HepG2 (cell line): ENCODE results near the gene HOXC11. TPM values are rescaled to one million over a fixed set of nuclear protein-coding genes. Genes with fewer than 3 reads are reported as not detected.

Experiments
- ATAC-seq: fragments of 200-7000 bp; cut with Tn5 transposase; 3 replicates; pipeline ENCODE4 v1.9.1; 2020; ENCODE audit warnings: mild to moderate bottlenecking, moderate library complexity
- Bru-seq: library from RNA; stranded (reverse); fragments of 400-500 nt; gene quantifications from one replicate; lab custom pipeline; 2021; lab: Mats Ljungman, UMichigan
- BruChase-seq, 2 experiments: library from RNA; stranded (reverse); fragments of 400-500 nt; gene quantifications; one replicate each; lab custom pipeline; 2021; lab: Mats Ljungman, UMichigan
- BruUV-seq: library from RNA; stranded (reverse); fragments of 400-500 nt; replicated peaks from 2 replicates; lab custom pipeline; 2021; lab: Mats Ljungman, UMichigan
- CTCF ChIA-PET: fragments of 300-600 bp; formaldehyde crosslinking; extraction: SDS; loops from one replicate; lab custom pipeline; 2021; ENCODE audit warnings: low total read pairs, inconsistent platforms, low intra/inter-chr PET ratio; lab: Yijun Ruan, JAX
- POLR2A ChIA-PET: fragments of 350-600 bp; sonication (Branson Sonifier 250); formaldehyde crosslinking; loops from one replicate; lab custom pipeline; 2020; ENCODE audit warnings: antibody characterized with exemption, inconsistent platforms; lab: Yijun Ruan, JAX
- DNase-seq: peaks from one replicate; pipeline ENCODE4 v3.0.0-alpha.2; 2015; ENCODE audit warnings: low spot score
- FAIRE-seq: peaks from 3 replicates; lab custom pipeline; 2011; peaks lifted over from hg19 to GRCh38; lab: Jason Lieb, UNC
- H2AFZ ChIP-seq: one replicate; pipeline ENCODE4 v1.6.1; 2011; ENCODE audit warnings: low read length, inconsistent platforms
- H3K27ac ChIP-seq: fragments of 300-600 bp; 3 replicates; pipeline ENCODE4 v1.8.0; 2011; ENCODE audit warnings: mixed run types, mild to moderate bottlenecking, mixed read lengths, low read length, inconsistent platforms; ENCODE audit not compliant: insufficient read depth; ENCODE audit errors: extremely low read length
- H3K27me3 ChIP-seq, 2 experiments: fragments of 200-600 bp in 1 of 2; 2 replicates in 1 of 2; 3 replicates in 1 of 2; pipeline versions ENCODE4 v1.6.0 to v1.8.0; 2011; ENCODE audit warnings: low read length in 2 of 2, mild to moderate bottlenecking in 2 of 2, moderate library complexity in 2 of 2, inconsistent platforms in 1 of 2; ENCODE audit not compliant: insufficient read depth in 2 of 2, control insufficient read depth in 1 of 2
- H3K36me3 ChIP-seq, 2 experiments: fragments of 200-600 bp in 1 of 2; replicated peaks in 1 of 2; 2 replicates in 1 of 2; 3 replicates in 1 of 2; pipeline versions ENCODE4 v1.5.1 to v1.8.0; 2011; ENCODE audit warnings: low read length in 2 of 2, inconsistent platforms in 1 of 2; ENCODE audit not compliant: insufficient read depth in 2 of 2, control insufficient read depth in 1 of 2
- H3K4me1 ChIP-seq: 2 replicates; pipeline ENCODE4 v1.5.1; 2012; ENCODE audit warnings: low read length, inconsistent platforms; ENCODE audit not compliant: insufficient read depth
- H3K4me2 ChIP-seq: 2 replicates; pipeline ENCODE4 v1.6.0; 2011; ENCODE audit warnings: low read depth, low read length, inconsistent platforms
- H3K4me3 ChIP-seq, 3 experiments: fragments of 200-600 bp in 1 of 3; sonication (generic), shearing (Covaris generic) in 1 of 3; replicated peaks in 1 of 3; 2 replicates each; pipeline ENCODE4 v1.5.1; 2011 to 2016; ENCODE audit warnings: low read length in 3 of 3, inconsistent platforms in 2 of 3, low read depth in 2 of 3, mild to moderate bottlenecking in 2 of 3, control low read depth in 1 of 3, mixed read lengths in 1 of 3; ENCODE audit not compliant: insufficient read depth in 1 of 3
- H3K79me2 ChIP-seq: one replicate; pipeline ENCODE4 v1.6.1; 2011; ENCODE audit warnings: low read length, inconsistent platforms; ENCODE audit not compliant: insufficient read depth
- H3K9ac ChIP-seq: 2 replicates; pipeline ENCODE4 v1.6.0; 2011; ENCODE audit warnings: mild to moderate bottlenecking, low read depth, low read length, inconsistent platforms; ENCODE audit not compliant: insufficient read depth
- H3K9me3 ChIP-seq: 2 replicates; pipeline ENCODE4 v1.5.1; 2012; ENCODE audit warnings: mild to moderate bottlenecking, low read length
- H4K20me1 ChIP-seq: 2 replicates; pipeline ENCODE4 v1.6.0; 2011; ENCODE audit warnings: inconsistent platforms, mild to moderate bottlenecking, low read length, moderate library complexity; ENCODE audit not compliant: insufficient read depth
- ZNF576 ChIP-seq: sonication (generic); formaldehyde crosslinking; IDR thresholded peaks from 2 replicates; pipeline ENCODE4 v1.4.0; 2020; ENCODE audit warnings: mild to moderate bottlenecking, missing genetic modification reagents
- WGBS: methylation state at CpG from one replicate; pipeline ENCODE4 v1.1.6; 2017; ENCODE audit warnings: low lambda C conversion rate; 5-methylcytosine and 5-hydroxymethylcytosine counted together
- in situ Hi-C: cut with HindIII; loops from 2 replicates; pipeline ENCODE4 v1.10.0; 2017; ENCODE audit warnings: low pct_unique_long_range_greater_than_20kb; ENCODE audit not compliant: extremely low pct_ligation_motif_present
- intact Hi-C: fragments of 100-400 bp; cut with micrococcal nuclease; formaldehyde crosslinking; loops from one replicate; pipeline ENCODE4 v1.10.0; 2022; ENCODE audit not compliant: unreplicated experiment
- long read RNA-seq, 2 experiments: library from RNA in 1 of 2; library from polyadenylated mRNA in 1 of 2; stranded (forward) in 1 of 2; unstranded in 1 of 2; transcript quantifications; one replicate each; pipeline ENCODE4 v2.0.0, GENCODE V29; 2019 to 2022
- polyA minus RNA-seq, 3 experiments: library from RNA; depleted of rRNA, polyadenylated mRNA; stranded (reverse); fragments of >200 nt; gene quantifications; 2 replicates each; pipeline ENCODE4 v1.2.3, GENCODE V29; 2011; ENCODE audit warnings: low replicate concordance in 1 of 3
- polyA plus RNA-seq, 8 experiments: library from polyadenylated mRNA; depleted of rRNA in 3 of 8; stranded (reverse) in 7 of 8; unstranded in 1 of 8; fragments of >200 nt; fragmentation: Illumina TruSeq in 4 of 8; extraction: Trizol in 4 of 8; gene quantifications; 2 replicates each; pipeline versions ENCODE4 v1.2.1 to v1.2.3, GENCODE V29; 2011 to 2016; ENCODE audit warnings: low read depth in 4 of 8, missing spikeins in 1 of 8, mixed read lengths in 1 of 8; ENCODE audit not compliant: insufficient read depth in 1 of 8
- total RNA-seq, 5 experiments: library from RNA; depleted of rRNA; stranded (reverse); fragments of >200 nt; fragmentation: Illumina TruSeq; extraction: Trizol; gene quantifications; 2 replicates each; pipeline ENCODE4 v1.2.3, GENCODE V29; 2016; ENCODE audit warnings: low read depth in 1 of 5

The HOXC11 gene
- total RNA-seq (2016; rRNA removed; fragmentation: Illumina TruSeq; extraction: Trizol) (not detected in 2 replicates), polyA plus RNA-seq (2011; rRNA removed) (not detected in 2 replicates), polyA minus RNA-seq (2011; rRNA and poly(A)+ RNA removed; ENCODE audit: low replicate concordance) (8.8 TPM in 1 of 2 replicates, not detected in the other), Bru-seq, nascent RNA (not detected), BruChase-seq, experiment 1, labeled RNA remaining after a 6-hour chase (percentile 19 among the genes with signal in this experiment), BruChase-seq, experiment 2, labeled RNA remaining after a 2-hour chase (not detected)
- not detected in 2 replicates for total RNA-seq (2016; cell fraction: cytosol; rRNA removed; fragmentation: Illumina TruSeq; extraction: Trizol; ENCODE audit: low read depth)
- not detected in 2 replicates for total RNA-seq (2016; cell fraction: insoluble cytoplasmic fraction; rRNA removed; fragmentation: Illumina TruSeq; extraction: Trizol)
- total RNA-seq (2016; cell fraction: membrane; rRNA removed; fragmentation: Illumina TruSeq; extraction: Trizol): not detected in 2 replicates
- total RNA-seq (2016; cell fraction: nucleus; rRNA removed; fragmentation: Illumina TruSeq; extraction: Trizol): not detected in 2 replicates
- polyA plus RNA-seq (2011; cell fraction: cytosol; rRNA removed): not detected in 2 replicates
- not detected in 2 replicates for polyA plus RNA-seq (2011; cell fraction: nucleus; rRNA removed)
- not detected in 2 replicates for polyA plus RNA-seq (2012)
- polyA plus RNA-seq (2016; cell fraction: cytosol; fragmentation: Illumina TruSeq; extraction: Trizol; ENCODE audit: low read depth): not detected in 2 replicates
- not detected in 2 replicates for polyA plus RNA-seq (2016; cell fraction: insoluble cytoplasmic fraction; fragmentation: Illumina TruSeq; extraction: Trizol; ENCODE audit: low read depth)
- polyA plus RNA-seq (2016; cell fraction: membrane; fragmentation: Illumina TruSeq; extraction: Trizol; ENCODE audit: low read depth): not detected in 2 replicates
- not detected in 2 replicates for polyA plus RNA-seq (2016; cell fraction: nucleus; fragmentation: Illumina TruSeq; extraction: Trizol; ENCODE audit: insufficient read depth, low read depth)
- 0.30 TPM in 1 of 2 replicates, not detected in the other for polyA minus RNA-seq (2011; cell fraction: cytosol; rRNA and poly(A)+ RNA removed)
- polyA minus RNA-seq (2011; cell fraction: nucleus; rRNA and poly(A)+ RNA removed): 0.13 TPM in 1 of 2 replicates, not detected in the other
- long read RNA-seq, experiment 1: 0 reads
- long read RNA-seq, experiment 2: 0 reads

- Histone ChIP-seq H3K9ac (no peak within 1 kb of the TSS), H3K36me3 (no peaks in the 10 kb centered on the region), H3K4me1 (peaks cover 19% of the 10 kb centered on the region), H3K27me3 (peaks cover 14 to 95% of the 10 kb centered on the region in 2 experiments), H3K27ac (no peak within 1 kb of the TSS), H3K4me2 (peak within 1 kb of the TSS; percentile 70; the same call in 1 of the 2 replicates), H3K4me3 (peak within 1 kb of the TSS in 1 of 3 experiments; percentile 28; a peak in 1 of 6 replicates), H4K20me1 (no peaks in the 10 kb centered on the region), H2AFZ (no peak within 1 kb of the TSS), H3K9me3 (no peaks in the 10 kb centered on the region), H3K79me2 (no peaks in the 10 kb centered on the region)
- no peak for DNase-seq
- intact Hi-C loops: no loop called here
- in situ Hi-C loops: no loop called here
- 46% methylated on average over 21 of the region's 21 CpGs for WGBS
- ChIA-PET POLR2A (no interaction called here), CTCF (no interaction called here)
- BruUV-seq: no TSS peak
- TF ChIP-seq ZNF576 (CRISPR knock-in tag): no peak
- FAIRE-seq: no peak
- no peak for ATAC-seq
Observed at GRCh38 chr12:53972722-53973235, at the start of gene HOXC11. TSS of gene HOXC11 (plus strand) at chr12:53973126. CDS start at chr12:53973242, 116 bp downstream.
